ENCODE results near the gene CYB561A3.

Gene CYB561A3

GRCh38 chr11:61369372-61370348 is 8.0 kb upstream of the CYB561A3 start:
- DNase-seq (ENCODE audit: low read depth in 2 of 2): no peak

- no peak for DNase-seq (ENCODE audit: low read depth in 2 of 2)
Observed at GRCh38 chr11:61368646-61369045, 7.0 kb upstream of the CYB561A3 start.

- DNase-seq (ENCODE audit: low read depth in 2 of 2): no peak
Observed at GRCh38 chr11:61367406-61367805, 5.7 kb upstream of the CYB561A3 start.

GRCh38 chr11:61364012-61364675 is 2.5 kb upstream of the CYB561A3 start:
- DNase-seq (ENCODE audit: low read depth in 2 of 2): no peak

- DNase-seq (ENCODE audit: low read depth in 2 of 2): no peak
Observed at GRCh38 chr11:61362542-61362875, 827 bp upstream of the CYB561A3 start.

GRCh38 chr11:61361237-61361740 is 393 bp downstream of the CYB561A3 start:
- DNase-seq (ENCODE audit: low read depth in 2 of 2): no peak

GRCh38 chr11:61359516-61359915 is 2.2 kb downstream of the CYB561A3 start:
- DNase-seq (ENCODE audit: low read depth in 2 of 2): no peak

GRCh38 chr11:61358566-61358965 is 3.1 kb downstream of the CYB561A3 start:
- no peak for DNase-seq (ENCODE audit: low read depth in 2 of 2)

GRCh38 chr11:61357894-61358239 is 3.8 kb downstream of the CYB561A3 start:
- DNase-seq (ENCODE audit: low read depth in 2 of 2): no peak

- no peak for DNase-seq (ENCODE audit: low read depth in 2 of 2)
Observed at GRCh38 chr11:61357233-61357893, 4.3 kb downstream of the CYB561A3 start.

- DNase-seq (ENCODE audit: low read depth in 2 of 2): no peak
Observed at GRCh38 chr11:61356706-61357105, 5.0 kb downstream of the CYB561A3 start.

- DNase-seq (ENCODE audit: low read depth in 2 of 2): no peak
Observed at GRCh38 chr11:61354208-61354607, 7.5 kb downstream of the CYB561A3 start.

GRCh38 chr11:61353131-61354067 is 8.3 kb downstream of the CYB561A3 start:
- no peak for DNase-seq (ENCODE audit: low read depth in 2 of 2)

- DNase-seq (ENCODE audit: low read depth in 2 of 2): no peak
Observed at GRCh38 chr11:61352038-61352437, 9.6 kb downstream of the CYB561A3 start.

GRCh38 chr11:61350803-61351202 is 10.9 kb downstream of the CYB561A3 start:
- DNase-seq (ENCODE audit: low read depth in 2 of 2): no peak

GRCh38 chr11:61350336-61350735 is 11.3 kb downstream of the CYB561A3 start:
- DNase-seq (ENCODE audit: low read depth in 2 of 2): no peak

- DNase-seq (ENCODE audit: low read depth in 2 of 2): no peak
Observed at GRCh38 chr11:61349916-61350315, 11.8 kb downstream of the CYB561A3 start.

GRCh38 chr11:61349189-61349751 is 12.4 kb downstream of the CYB561A3 start:
- no peak for DNase-seq (ENCODE audit: low read depth in 2 of 2)

- no peak for DNase-seq (ENCODE audit: low read depth in 2 of 2)
Observed at GRCh38 chr11:61347916-61348461, 13.7 kb downstream of the CYB561A3 start.

GRCh38 chr11:61345954-61346843 is 15.5 kb downstream of the CYB561A3 start:
- no peak for DNase-seq (ENCODE audit: low read depth in 2 of 2)
